Posterior vena cava (tissue), 2 donors: ENCODE measurements around the gene DLL4. TPM values are rescaled to one million over a fixed set of nuclear protein-coding genes. Genes with fewer than 3 reads are reported as not detected.
A peak's percentile ranks its signal among the peaks of the same experiment; 100 is the strongest.
"Not testable (repeated sequence)": the region's sequence is repeated elsewhere in the genome, so short reads cannot be mapped to it uniquely, and the experiment has no call there.

Experiments
- DNase-seq: peaks from one replicate; pipeline ENCODE4 v3.0.0-alpha.2; 2020; ENCODE audit warnings: low spot score
- intact Hi-C, 2 donors: fragments of 100-400 bp; cut with DNase I; formaldehyde crosslinking; loops; one replicate each; pipeline versions ENCODE4 v1.14.1 to v1.14.2; 2022 to 2023
- total RNA-seq, 2 donors: library from RNA; stranded (reverse); fragmentation: NEBNext Ultra II Directional; extraction: Animal tissue kit (Norgen Biotek cat#: 25700); gene quantifications; one replicate each; pipeline ENCODE4 v1.2.1, GENCODE V29; 2021
- donor health status: DM: yes; HTN: yes; CAD: no.
- donor health status: DM: yes; HTN: yes; CAD: no.

DLL4 gene
- total RNA-seq, 2 donors from 2014 or later: 7.4 to 9.8 TPM

DNA sequence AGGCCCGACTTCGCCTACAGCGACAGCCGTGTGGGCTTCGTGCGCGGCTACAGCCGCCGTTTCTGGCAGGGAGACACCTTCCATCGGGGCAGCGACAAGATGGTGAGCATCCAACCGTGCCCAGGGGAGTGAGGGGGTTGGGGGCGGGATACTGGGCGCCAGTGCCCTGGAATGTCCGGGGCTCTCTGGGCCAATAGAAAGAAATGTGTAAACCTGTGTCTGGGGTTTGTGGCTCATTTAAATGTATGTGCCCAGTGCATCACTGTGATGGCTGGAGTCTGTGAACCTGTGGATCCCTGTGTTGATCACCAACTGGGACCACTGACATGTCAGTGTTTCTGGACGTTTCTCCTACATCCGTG is 24.6 kb downstream of the DLL4 start:
- intact Hi-C loops: loop anchor here in 1 of 2 donors (2.0 kb wide), 1 partner anchor 67 kb away; no protein-coding TSS in a partner anchor
- peak; percentile 82 for DNase-seq

GRCh38 chr15:40954158-40954848 is 25.2 kb downstream of the DLL4 start:
- intact Hi-C loops, DNase-seq: not testable (repeated sequence)

DNA sequence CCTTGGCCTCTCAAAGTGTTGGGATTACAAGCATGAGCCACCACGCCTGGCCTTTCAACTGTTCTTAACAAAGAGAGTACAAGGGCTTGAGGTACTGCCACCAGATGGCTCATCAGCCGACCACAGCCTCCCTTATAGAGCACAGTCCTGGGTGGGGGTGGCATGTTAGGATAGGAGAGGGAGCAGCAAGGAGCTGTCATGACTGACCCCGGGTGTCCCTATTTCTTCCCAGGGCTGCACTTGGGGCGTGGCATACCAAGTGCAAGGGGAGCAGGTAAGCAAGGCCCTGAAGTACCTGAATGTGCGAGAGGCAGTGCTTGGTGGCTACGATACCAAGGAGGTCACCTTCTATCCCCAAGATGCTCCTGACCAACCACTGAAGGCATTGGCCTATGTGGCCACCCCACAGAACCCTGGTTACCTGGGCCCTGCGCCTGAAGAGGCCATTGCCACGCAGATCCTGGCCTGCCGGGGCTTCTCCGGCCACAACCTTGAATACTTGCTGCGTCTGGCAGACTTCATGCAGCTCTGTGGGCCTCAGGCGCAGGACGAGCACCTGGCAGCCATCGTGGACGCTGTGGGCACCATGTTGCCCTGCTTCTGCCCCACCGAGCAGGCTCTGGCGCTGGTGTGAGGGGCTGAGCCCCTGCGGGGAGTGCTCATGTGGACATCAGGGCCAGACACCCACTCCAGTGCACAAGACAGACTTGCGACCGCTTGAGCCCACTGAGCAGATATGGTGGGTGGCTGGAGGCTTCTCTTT is 26.2 kb downstream of the DLL4 start:
- intact Hi-C loops: no loop called here
- no peak for DNase-seq

GRCh38 chr15:40955930-40956540 is 26.9 kb downstream of the DLL4 start:
- DNase-seq: no peak
- intact Hi-C loops: no loop called here

DNA sequence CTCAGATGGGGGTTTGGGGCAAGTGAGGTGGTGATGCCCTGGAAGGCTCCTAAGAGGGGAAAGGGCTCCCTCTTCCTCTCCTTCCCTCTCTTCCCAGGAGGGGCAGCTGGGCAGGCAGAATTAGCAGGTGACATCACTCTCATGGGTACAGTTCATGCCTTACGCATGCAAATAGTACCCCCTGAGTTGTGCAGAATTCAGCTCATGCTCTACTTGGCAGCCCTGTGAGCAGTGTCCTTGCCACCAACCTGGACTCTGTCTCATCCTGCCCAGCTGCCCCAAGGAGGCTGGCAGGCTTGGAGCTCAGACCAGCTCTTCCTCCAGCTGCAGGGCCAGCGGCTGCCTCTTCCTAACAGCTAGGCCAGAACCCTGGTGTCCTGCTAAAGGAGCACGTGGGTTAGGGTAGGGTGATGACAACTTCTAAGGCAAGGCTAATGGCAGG is 27.4 kb downstream of the DLL4 start:
- no peak for DNase-seq
- intact Hi-C loops: no loop called here

DNA sequence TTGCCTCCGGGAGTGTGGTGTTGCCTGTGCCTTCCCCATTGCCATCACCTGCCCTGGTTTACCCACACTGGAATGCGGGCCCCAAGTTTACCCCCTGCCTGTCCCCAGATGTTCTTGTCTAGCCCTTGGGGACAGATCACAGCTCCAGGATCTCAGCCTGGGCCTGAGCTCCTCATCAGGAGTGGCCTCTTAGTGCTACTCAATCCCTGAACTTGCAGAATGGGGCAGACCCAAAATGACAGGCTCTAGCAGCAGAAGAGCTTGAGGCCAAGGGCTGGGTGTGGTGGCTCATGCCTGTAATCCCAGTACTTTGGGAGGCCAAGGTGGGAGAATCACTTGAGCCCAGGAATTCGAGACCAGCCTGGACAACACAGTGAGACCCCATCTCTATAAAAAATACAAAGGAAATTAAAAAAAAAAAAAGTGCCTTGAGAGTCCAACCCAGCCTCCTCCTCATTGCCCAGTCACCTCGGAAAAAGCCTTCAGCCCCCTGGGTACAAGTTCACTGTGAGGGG is 28.0 kb downstream of the DLL4 start:
- intact Hi-C loops: no loop called here
- no peak for DNase-seq

DNA sequence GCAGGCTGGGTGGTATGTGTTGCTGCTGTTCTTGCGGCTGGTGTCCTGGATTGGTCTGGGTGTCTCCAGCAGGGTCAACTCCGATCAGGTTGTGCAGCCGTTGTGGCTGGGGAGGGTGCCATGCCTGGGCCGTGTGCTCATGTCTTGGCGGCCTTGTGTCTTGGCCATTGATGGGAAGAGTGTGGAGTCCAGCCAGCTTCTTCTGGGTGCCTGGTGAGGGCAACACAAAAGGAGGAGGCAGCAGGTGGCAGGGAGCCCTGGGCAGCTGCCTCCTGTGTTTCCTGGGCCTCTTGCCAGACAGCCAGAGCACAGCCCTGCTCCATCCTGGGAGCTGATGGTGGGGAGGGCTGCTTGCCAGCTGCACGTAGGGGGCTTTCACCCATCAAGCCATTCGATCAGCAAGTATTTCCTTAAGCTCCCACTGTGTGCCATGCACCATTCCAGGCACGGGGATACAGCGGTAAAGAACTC is 28.5 kb downstream of the DLL4 start:
- DNase-seq: no peak
- intact Hi-C loops: no loop called here

- DNase-seq: no peak
- intact Hi-C loops: no loop called here
These were observed 29.0 kb downstream of the DLL4 start for GRCh38 chr15:40958146-40958545.

- DNase-seq: no peak
- intact Hi-C loops: no loop called here
These were observed 29.6 kb downstream of the DLL4 start for GRCh38 chr15:40958723-40959122.

- intact Hi-C loops: no loop called here
- peak; percentile 54 for DNase-seq
These were observed 30.4 kb downstream of the DLL4 start for GRCh38 chr15:40959331-40960141.

GRCh38 chr15:40960151-40960885 is 31.2 kb downstream of the DLL4 start:
- intact Hi-C loops: no loop called here
- DNase-seq: peak; percentile 61

GRCh38 chr15:40960925-40961324 is 31.8 kb downstream of the DLL4 start:
- intact Hi-C loops: no loop called here
- peak; percentile 55 for DNase-seq

DNA sequence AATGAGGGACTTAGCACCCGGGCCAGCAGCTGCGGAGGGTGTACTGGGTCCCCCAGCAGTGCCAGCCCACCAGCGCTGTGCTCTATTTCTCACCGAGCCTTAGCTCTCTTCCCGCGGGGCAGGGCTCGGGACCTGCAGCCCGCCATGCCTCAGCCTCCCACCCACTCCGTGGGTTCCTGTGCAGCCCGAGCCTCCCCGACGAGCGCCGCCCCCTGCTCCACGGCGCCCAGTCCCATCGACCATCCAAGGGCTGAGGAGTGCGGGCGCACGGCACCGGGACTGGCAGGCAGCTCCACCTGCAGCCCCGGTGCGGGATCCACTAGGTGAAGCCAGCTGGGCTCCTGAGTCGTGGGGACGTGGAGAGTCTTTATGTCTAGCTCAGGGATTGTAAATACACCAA is 32.6 kb downstream of the DLL4 start:
- DNase-seq: peak; percentile 55
- intact Hi-C loops: not testable (repeated sequence)

GRCh38 chr15:40962317-40962716 is 33.2 kb downstream of the DLL4 start:
- DNase-seq, intact Hi-C loops: not testable (repeated sequence)

DNA sequence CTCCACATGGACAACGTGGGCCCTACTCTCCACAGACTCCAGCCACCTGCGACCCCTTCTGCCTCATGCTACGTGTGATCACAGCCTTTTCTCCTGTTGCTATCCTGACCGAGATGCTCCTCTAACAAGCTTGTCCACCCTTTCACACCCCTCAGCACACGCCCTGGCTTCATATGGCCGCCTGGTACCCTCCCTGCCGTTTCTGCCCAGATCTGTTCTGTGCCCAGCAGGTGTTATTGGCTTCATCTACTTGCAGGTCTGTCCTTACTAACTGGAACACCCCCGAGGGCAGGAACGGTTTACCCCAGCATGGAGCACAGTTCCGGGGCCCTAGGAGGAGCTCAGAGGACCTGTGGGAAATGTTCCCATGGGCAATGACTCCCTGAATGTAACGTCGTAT is 34.1 kb downstream of the DLL4 start:
- peak; percentile 40 for DNase-seq
- intact Hi-C loops: no loop called here

DNA sequence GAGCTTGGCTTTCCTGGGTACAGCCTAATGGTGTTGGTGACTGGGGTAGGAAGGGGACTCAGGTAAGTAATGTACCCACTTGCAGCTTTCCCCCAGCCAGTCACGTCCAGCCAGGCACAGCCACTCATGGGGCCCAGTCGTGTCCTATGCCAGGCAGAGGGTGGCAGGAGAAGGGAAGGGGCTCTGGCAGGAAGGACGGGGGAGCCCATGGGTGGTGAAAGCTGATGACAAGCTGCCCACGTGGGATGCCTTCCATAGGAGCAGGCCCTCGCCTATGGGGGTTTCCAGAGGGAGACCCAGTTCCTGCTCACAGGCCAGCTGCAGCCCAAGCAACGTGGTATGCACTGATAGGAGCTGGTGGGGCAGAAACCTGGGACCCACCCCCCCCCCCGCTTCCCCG is 34.9 kb downstream of the DLL4 start:
- no peak for DNase-seq
- intact Hi-C loops: no loop called here

- DNase-seq: peak; percentile 44
- intact Hi-C loops: no loop called here
These were observed 35.5 kb downstream of the DLL4 start for GRCh38 chr15:40964634-40965033.

- intact Hi-C loops: no loop called here
- DNase-seq: no peak
These were observed 39.3 kb downstream of the DLL4 start for GRCh38 chr15:40968290-40969085.
